GM04504 (cell line): ENCODE data around the gene CLSTN2.

ENCODE experiments used
- DNase-seq: peaks from one replicate; pipeline ENCODE4 v3.0.0-alpha.2; 2012; ENCODE audit warnings: low read depth

Gene CLSTN2

DNA sequence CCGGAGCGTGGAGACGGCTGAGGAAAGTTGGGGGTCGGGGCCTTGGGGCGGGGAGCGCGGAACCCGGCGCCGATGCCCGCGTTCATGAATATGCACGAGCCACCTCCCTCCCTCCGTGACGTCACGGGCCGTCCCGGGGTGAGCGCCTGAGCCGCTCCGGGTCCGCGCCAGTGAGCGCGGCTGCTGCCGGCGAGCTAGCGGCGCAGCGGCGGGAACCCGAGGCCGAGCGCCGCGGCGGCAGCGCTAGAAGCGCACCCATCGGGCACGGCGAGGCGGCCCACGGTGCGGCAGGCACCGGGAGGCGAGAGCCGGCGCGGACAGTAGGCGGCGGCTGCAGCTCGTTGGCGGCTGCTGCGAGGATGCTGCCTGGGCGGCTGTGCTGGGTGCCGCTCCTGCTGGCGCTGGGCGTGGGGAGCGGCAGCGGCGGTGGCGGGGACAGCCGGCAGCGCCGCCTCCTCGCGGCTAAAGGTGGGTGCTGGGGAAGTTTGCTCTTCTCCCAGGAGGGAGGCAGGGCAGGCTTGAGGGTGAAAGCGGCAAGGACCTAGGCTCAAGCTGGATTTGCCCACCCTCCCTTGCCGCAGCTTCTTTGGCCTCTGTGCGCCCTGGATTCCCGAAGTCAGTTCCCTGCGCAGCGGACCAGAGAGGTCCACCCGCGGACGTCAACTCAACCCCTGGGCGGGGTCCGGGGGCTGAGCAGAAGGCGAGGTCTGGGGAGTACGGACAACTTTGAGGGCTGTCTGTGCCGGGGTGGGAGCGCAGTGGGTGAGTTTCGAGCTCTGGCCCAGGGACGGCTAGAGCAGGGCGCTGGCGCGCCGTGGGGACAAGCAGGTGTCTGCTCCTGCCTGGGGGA lies at the start of gene CLSTN2:
Gene CLSTN2, plus strand, starts transcription at position 170 of the 850 bp plus-strand sequence.
- no peak for DNase-seq

DNA sequence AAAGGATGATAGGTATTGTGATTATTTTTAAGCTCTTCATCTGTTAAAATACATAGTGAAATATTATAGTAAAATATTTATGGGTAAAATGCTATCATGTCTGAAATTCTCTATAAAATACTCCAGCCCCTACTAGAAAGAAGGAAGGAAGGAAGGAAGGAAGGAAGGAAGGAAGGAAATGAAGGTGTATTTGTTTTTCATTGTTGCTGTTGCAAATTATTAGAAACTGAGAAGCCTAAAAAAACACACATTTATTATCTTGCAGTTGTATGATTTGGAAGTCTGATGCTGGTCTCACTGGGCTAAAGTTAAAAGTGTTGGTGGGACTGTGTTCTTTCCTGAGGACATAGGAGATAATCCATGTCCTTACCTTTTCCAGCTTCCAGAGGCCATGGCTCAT lies 47.6 kb upstream of the CLSTN2 start:
- DNase-seq, result no peak

- DNase-seq, result no peak
These were observed 46.3 kb upstream of the CLSTN2 start for GRCh38 chr3:139888561-139889140.

DNA sequence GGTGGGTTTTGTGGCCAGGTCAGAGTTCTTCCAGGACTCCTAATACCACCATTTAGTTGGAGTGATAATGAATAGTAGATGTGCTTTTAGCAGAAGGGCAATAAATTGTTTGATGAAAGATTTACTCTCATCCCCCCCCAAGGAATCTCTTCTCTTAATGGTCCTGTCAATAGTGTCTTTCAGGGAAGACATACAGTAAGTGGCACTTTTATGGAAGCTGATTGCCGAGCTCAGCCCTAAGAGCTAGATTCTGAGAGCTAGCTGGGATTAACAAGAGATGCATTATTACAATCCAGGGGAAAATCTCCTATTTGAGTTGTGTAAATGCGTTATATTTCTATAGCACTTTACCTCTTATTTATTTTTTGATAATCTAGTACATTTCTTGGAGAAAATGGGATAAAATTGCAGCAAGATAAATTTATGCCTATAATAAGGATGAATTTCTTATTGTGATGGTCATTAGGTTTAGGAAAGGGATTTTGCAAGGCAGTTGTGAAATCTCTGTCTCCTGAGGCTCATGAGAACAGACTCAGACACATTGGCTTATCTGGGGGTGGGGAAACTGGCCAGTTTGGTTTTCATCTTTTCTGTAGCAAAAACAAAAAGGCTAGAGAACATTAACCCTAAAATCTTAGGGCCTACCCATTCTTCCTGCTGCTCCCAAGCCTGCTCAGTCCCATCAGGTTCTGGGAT lies 41.6 kb upstream of the CLSTN2 start:
- no peak for DNase-seq

GRCh38 chr3:139893963-139894642 lies 40.9 kb upstream of the CLSTN2 start:
- no peak for DNase-seq

DNA sequence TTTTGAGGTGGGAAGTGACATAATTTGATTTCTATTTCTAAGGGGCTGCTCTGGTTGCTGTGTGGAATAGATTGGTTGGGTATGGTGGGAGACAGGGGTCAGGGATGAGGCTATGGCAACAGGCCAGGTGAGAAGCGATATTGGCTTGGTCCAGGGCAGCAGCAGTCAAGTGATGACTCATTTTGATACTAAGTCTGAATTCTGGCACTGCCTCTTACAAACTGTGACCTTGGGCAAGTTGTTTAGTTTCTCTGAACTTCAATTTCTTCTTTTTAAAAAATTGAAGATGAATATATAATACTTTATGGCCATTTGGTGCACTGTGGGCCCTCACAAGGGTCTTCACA lies 40.4 kb upstream of the CLSTN2 start:
- no peak for DNase-seq

DNA sequence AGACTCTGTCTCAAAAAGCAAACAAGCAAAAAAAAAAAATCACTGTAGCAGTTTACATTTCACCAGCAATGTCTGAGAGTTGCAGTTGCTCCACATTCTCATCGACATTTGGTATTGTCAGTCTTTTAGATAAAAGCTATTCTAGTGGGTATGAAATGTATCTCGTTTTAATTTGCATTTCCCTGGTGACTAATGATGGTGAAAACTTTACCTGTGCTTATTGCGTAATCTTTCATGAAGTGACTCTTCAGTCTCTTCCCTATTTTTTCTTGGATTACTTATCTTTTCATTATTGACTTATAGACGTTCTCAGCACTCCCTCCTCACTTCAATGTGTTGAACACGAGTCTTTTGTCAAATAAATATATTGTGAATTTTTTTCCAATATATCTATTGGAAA lies 37.2 kb upstream of the CLSTN2 start:
- DNase-seq, result no peak

DNA sequence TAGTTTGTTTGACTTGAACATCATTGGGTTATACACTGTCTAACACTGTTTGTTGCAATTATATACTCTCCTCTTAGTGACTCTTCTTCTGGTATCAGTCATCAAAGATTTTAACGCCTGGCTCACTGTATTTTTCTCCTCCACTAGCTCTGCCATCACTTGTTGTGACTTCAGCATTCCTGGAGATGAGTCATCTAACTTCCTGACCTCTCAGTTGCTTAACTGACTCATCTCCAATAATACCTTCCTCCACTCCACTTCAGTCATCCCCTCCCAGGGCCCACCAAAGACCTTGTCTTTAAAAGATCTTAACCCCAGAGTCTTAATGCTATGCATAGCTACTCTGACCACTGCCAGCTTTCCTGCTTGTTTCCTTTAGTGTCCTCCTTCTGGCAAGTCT lies 28.6 kb upstream of the CLSTN2 start:
- DNase-seq, result peak; percentile 8

DNA sequence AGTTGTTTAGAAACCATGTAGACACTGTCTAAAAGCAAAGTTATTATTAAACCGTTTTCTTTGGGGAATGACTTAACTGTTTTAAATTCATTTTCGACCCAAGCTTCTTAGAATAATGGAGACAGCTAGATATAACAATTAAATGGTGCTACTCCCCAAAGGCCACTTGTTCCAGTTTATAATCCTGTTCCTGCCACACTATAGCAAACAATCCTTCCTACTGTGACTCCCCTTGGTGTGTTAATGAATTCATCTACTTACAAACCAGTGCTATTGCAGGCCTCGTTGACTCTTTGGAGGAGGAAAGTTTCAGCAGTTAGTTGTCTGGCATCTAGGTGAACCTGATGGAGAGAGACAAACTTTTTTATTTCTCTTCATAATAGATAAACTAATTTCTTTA lies 25.2 kb upstream of the CLSTN2 start:
- DNase-seq, result no peak

- DNase-seq, result no peak
These were observed 18.7 kb upstream of the CLSTN2 start for GRCh38 chr3:139916271-139916670.

- DNase-seq, result no peak
These were observed 17.7 kb upstream of the CLSTN2 start for GRCh38 chr3:139917226-139917785.

DNA sequence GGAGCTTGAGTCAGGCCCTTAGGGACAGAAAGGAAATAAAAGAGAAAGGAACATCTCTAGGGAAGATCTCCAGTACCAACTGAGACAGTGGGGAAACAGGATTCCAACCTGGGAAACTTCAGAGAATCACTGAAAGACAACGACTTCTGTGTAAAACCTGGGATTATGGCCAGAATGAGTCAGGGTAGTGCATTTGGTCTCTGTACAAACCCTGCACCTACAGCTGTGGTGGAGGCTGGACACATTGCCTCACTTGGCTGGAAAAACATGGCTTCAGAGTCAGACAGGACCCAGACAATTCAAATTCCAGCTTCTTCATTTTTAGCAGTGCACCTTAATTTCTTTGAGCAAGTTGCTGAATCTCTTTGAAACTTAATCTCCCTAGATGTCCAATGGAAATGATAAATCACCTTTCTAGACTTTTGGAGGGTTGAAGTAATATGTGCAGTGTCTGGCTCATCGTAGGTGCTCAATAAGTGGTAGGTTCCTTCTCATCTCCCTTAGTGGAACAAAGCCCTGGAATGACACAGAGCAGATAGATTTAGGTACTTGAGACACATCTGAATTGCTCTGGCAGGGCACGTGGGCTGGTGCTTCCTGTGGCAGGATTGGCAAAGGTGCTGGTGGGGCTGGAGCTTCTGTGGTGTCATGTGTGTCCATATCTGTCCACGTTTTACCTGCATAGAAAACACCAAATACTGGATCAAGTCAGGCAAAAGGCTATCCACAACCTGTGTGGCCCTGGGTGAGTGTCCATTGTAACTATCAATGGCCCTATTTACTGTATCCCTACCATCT lies 6.1 kb upstream of the CLSTN2 start:
- no peak for DNase-seq

DNA sequence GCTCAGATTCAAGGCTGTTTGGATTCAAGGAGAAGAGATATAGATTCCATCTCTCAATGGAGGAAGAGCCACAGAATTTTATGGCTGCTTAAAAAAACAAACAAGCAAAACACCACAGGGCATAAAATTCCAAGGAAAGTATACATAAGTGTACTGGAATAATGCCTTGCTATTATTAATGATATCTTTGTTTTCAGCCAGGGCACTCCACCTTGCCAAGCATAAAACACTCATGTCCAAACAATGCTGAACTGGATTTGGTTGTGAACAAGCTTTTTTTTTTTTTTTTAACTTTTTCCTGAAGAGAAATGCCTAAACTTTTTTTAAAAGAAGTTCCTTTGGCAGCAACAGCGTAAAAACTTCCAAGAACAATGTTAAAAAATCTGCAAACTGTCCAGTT lies 4.8 kb upstream of the CLSTN2 start:
- no peak for DNase-seq

- DNase-seq, result no peak
These were observed 1.2 kb upstream of the CLSTN2 start for GRCh38 chr3:139933766-139934165.

GRCh38 chr3:139934613-139935015 lies 371 bp upstream of the CLSTN2 start:
- DNase-seq, result no peak

GRCh38 chr3:139935866-139936817 lies 1.2 kb downstream of the CLSTN2 start:
- no peak for DNase-seq

GRCh38 chr3:139937674-139938279 lies 2.8 kb downstream of the CLSTN2 start:
- DNase-seq, result peak; percentile 11

DNA sequence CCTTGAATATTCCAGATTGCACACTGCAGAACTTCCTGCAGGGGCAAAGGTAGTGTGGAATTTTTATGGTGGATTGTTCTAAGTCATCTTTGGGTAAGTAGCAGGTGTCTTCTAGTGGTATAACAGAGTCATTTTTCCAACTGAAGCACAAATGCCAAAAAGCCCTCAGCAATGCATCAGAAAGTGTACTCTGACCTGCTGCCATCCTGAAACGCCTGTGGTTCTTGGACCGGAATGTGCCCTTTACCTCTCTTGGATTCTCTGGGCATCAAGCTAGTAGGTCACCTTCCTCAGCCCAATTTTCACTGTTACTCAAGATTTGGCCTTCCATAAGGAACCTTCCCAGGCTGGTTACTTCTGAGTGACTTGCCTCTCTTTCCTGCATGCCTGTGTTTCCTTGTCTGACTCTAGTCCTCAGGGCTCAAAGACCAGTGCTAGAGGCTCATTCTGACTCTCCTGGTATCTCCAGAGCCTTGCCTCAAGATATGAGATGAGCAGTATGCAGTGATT lies 4.8 kb downstream of the CLSTN2 start:
- DNase-seq, result no peak

DNA sequence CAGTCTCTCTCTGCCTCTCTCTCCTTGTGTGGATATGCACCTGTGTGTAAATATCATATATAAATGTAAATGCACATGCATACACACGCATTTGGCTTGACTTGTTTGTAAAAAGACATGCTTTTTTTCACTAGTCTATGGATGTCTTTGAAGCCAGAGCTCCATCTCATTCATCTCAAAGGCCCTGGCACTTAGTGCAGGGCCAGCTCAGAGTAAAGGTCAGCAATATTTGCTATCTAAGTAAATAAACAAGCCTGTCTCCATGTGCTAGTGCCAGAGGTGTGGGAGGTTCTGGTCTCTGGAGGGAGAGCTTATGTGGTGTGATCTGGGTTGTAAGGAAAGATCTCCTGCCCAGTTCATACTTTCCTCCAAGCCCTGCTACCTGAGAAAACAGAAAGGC lies 5.6 kb downstream of the CLSTN2 start:
- DNase-seq, result no peak

DNA sequence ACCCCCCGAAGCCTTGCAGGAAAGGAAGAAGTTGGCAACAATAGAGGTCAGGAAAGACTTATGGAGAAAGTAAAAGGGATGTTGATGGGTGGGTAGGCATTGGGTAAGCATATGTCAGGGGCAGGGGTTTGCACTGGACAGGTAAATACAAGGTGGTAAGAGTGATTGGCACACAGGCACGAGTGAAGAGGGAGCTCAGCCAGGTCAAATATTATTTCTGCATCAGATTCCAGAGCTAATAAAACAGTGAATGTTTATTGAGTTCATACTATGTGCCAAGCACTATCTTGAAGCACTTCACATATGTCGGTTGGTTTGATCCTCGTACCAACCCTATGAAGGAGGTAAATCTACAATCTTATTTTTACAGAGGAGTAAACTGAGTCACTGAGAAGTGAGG lies 6.6 kb downstream of the CLSTN2 start:
- no peak for DNase-seq
